ENCODE results near the gene CEP44.
"Not testable (repeated sequence)": the region's sequence is repeated elsewhere in the genome, so short reads cannot be mapped to it uniquely, and the experiment has no call there.

The CEP44 gene

DNA sequence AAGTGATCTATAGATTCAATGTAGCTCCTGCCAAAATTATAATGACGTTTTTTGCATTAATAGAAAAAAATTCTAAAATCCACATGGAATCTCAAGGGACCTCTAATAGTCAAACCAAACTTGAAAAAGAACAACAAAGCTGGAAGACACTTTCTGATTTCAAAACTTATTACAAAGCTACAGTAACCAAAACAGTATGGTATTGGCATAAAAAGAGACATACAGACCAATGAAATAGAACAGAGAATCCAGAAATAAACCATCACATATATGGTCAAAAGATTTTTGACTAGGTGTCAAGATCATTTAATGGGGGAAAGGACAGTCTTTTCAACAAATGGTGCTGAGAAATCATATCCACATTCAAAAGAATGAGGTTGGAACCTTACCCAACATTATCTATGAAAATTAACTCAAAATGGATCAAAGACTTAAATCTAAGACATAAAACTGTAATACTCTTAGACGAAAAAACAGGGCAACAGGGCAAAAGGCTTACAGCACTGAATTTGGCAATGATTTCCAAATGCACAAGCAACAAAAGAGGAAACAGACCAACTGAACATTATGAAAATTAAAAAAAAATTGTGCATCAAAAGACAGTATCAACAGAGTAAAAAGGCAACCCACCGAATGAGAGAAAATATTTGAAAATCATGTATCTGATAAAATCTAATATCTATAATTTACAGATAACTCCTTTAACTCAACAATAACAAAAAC lies 4.1 kb upstream of the CEP44 start:
- DNase-seq = no peak

DNA sequence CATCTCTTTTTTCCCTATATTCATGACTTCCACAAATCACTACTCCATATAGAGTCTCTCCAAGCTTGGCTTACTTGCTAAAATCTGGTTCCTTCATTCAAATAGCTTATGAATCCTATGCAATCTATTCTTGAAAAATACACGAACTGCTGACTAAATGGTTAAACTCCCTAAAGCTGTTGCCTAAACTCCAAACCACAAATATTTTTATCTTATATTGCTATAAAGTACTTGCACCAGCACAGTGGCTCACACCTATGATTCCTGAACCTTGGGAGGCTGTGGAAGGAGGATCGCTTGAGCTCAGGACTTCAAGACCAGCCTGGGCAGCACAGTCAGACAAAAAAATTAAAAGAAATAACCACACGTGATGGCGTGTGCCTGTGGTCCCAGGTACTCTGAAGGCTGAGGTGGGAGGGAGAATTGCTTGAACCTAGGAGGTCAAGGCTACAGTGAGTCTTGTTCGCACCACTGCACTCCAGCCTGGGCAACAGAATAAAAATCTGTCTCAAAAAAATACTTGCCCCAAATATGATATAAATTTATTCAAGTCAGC lies 2.5 kb upstream of the CEP44 start:
- DNase-seq = no peak

GRCh38 chr4:174281901-174282300 lies 1.8 kb upstream of the CEP44 start:
- DNase-seq = no peak

DNA sequence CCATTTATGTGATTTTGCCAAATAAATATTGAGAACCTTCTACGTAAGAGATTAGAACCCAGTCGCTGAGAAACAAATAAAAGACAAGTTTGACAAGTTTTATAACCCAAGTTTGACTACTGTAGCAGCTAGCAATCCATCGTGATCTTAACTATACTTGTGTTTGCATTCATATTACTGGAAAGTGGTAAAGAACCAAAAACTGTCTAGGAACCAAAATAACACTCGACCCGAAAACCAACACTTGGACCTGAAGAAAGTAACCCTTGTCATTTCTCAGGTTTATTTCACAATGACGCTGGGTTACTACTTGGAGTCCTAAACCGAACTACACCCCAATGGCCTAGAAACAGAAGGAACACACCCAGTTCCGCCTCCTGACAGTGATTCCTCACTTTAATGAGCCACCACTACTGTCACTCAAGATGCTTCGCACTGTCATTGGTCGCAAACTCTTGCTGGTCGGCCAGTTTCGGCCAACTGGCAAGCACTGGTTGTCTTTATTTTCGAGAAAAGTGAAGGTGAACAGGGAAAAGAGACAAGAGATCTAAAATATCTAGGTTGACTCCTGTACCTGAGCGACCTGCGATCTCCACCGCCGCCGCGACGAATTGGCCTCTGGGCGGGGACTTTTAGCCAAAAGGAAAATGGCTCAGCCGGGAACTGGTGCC lies 740 bp upstream of the CEP44 start:
- peak; percentile 89 for DNase-seq

DNA sequence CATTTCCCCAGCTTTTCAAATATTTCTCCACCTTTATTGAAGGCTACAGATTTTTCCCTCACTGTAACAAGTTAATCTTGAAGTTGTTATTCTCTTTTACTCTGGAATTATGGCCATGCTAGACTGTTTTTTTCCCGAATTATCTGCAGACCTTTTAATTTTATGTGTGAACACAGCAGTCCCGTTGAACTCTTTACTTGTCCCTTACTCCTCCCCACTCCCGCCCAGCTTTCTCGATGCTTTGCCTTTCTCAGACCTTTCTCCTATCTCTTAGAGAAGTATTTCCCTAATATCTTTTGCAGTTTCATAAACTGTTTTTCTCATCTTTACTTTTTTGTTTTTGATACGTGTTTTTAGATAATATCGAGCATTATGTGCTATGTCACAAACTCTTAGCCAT lies 776 bp downstream of the CEP44 start:
- DNase-seq = no peak

- DNase-seq = no peak
Observed at GRCh38 chr4:174286870-174287269, 3.2 kb downstream of the CEP44 start.

- no peak for DNase-seq
Observed at GRCh38 chr4:174292473-174292872, 8.8 kb downstream of the CEP44 start.

DNA sequence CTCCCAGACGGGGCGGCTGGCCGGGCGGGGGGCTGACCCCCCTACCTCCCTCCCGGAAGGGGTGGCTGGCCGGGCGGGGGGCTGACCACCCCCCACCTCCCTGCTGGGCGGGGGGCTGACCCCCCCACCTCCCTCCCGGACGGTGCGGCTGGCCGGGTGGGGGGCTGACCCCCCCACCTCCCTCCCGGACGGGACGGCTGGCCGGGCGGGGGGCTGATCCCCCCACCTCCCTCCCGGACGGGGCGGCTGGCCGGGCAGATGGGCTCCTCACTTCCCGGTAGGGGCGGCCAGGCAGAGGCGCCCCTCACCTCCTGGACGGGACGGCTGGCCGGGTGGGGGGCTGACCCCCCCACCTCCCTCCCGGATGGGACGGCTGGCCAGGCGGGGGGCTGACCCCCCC lies 10.9 kb downstream of the CEP44 start:
- DNase-seq = not testable (repeated sequence)

- not testable (repeated sequence) for DNase-seq
Observed at GRCh38 chr4:174295142-174295541, 11.4 kb downstream of the CEP44 start.

DNA sequence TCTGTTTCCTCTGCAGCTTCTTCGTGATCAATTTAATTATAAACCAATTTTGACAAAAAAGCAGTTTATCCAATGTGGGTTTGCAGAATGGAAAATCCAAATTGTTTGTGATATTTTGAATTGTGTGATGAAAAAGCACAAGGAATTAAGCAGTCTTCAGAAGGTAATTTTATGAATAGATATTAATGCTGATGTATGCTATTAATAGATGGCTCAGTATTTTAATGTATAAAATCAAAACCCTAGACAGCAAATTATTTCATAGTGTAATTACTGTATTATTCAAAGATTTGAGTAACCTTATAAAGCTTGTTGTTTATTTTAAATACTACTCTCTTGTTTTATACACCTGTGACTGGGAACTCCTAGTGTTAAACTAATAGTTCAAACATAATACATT lies 20.0 kb downstream of the CEP44 start:
- DNase-seq = no peak

DNA sequence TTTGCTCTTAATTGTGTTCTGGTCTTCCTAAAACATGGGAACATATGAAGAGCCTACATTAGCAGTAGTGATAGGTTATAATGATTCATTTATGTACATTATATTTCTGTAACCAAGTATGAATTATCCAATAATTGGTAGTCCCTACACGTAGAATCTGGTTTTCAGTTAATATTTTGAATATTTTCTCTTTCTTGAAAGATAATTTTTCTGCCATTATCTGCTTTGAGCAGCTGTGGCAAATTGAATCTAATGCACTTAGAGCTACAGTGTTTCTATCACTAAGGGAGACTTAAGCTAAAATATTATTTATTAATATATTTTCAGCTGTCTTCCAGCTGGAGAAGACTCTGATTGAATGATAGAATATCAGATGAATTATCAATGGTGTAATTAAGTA lies 21.0 kb downstream of the CEP44 start:
- no peak for DNase-seq

- no peak for DNase-seq
Observed at GRCh38 chr4:174305961-174306360, 22.2 kb downstream of the CEP44 start.

DNA sequence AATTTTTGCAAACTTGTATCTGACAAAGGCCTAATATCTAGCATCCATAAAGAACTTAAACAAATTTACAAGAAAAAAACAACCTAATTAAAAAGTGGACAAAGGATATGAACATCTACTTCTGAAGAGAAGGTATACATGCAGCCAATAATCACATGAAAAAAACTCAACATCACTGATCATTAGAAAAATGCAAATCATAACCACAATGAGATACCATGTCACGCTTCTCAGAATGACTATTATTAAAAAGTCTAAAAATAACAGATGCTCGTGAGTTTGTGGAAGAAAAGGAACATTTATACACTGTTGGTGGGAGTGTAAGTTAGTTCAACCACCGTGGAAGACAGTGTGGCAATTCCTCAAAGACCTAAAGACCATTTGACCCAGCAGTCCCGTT lies 24.0 kb downstream of the CEP44 start:
- DNase-seq = no peak

GRCh38 chr4:174312993-174313392 lies 29.3 kb downstream of the CEP44 start:
- DNase-seq = no peak

DNA sequence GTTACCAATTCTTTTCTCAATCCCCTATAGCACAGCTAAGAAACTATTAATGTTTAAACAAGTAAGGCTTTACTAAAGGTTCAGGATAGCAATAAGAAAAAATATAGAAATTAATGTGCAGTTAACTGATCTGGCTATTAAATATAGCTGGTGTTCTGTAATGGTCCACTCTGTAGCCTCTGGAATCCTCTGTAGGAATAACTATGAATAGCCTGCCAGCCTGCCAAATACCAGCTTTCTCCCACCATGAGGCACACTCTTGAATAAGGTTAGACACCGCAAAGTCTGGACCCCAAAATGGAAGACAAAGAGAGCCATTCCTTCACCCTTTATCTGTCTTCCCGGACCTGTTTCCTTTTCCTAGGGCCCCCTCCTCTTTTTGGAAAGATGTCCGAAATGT lies 30.6 kb downstream of the CEP44 start:
- no peak for DNase-seq

DNA sequence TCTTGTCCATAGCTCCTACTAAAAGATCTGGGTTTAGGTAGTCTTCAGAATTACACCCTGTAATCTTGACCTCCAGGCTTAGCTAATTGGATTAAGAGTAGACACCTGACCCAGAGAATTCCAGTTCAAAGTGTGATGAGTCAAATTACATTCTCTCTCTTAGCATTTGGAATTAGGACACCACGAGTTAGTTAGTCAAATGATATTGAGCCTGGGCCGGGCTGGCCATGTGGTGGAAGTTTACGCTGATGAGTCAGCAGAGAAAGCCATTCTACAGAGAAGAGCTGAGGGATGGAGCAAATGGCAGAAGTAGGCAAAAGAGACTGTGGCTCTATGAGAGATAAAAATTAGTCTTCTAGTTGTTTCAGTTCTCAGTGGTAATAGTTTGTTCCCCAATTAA lies 31.1 kb downstream of the CEP44 start:
- no peak for DNase-seq

DNA sequence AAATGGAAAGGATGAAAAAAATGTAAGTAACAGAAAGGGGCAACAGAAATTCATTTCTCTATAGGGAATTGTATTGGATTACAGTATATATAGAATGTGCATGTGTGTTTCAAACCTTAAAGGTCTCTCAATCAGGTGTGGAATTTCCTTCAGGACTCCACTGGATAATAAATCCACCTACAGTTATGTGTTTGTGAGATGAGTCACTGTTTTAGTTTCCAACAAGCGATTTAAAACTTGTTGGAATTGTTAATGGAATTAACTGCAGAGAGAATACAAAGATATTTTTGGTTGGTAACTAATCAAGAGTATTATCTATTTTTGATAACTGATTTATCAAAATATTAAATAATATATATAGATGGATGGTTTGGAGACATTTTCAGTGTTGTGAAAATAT lies 32.8 kb downstream of the CEP44 start:
- no peak for DNase-seq

GRCh38 chr4:174316954-174317353 lies 33.2 kb downstream of the CEP44 start:
- no peak for DNase-seq

DNA sequence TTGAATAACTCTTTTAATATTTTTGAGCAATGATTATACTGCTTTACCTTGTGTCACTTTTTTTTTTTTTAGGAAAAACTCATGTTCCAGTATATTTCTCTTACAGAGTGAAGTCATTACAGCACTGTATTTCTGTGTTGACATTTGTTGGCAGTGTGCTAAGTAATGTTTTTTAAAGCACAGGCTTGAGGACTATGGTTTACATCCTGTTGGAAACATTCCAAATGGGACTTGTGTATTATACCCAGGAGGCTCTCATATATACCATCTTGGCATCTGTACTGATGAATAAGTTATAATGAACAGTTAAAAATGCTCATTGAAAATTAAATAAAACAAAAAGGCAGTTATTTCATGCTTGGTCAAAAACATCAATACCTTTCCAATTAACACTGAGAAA lies 33.8 kb downstream of the CEP44 start:
- DNase-seq = no peak

DNA sequence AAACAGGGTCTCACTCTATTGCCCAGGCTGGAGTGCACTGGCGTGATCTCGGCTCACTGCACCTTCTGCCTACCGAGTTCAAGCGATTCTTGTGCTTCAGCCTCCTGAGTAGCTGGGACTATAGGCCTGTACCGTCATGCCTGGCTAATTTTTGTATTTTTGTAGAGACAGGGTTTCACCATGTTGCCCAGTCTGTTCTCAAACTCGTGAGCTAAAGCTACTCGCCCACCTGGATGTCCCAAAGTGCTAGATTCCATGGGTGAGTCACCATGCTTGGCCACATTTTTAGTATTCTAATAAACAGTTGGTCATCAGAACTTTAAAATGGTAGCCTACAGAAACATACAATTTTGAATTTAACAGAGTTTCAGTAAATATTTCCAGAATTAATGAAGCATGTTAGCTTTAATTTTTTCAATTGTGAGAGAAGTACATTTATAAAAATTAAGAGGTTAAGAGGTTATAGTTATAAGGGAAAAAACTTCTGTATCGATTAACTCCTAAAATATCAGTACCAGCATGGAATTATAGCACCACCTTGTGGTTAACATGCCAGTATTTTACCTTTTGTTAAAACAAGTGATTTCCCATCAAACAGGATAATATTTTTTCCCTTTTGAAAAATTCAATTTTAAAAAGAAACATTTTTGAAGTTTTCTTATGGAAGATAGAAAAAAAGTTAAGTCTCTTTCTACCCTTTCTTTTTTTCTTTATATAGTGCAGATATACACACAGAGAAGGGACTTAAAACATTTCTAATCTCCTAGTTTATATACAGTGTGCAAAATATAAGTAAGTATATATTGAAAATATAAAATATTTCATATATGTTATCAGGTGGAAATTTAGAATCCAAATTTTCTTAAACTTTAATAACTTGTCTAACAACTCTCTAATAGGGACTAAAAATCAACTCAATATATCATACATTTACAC lies 35.4 kb downstream of the CEP44 start:
- peak; percentile 50 for DNase-seq

- DNase-seq = no peak
Observed at GRCh38 chr4:174320494-174321199, 36.9 kb downstream of the CEP44 start.

DNA sequence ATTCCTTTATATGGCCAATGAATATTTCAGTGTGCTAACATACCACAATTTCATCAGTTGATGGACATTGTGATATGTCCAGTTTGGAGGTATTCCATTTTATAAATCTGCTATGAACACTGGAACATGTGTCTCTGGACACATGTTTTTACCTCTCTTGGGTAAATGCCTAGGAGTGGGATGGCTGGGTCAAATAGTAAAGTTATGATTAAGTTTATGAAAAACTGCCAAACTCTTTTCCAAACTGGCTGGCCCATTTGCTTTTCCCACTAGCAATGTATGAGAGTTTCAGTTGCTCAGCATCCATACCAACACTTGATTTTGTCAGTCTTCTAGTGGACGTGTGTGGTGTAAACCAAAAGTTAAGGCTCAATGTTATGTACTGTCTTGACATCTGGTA lies 40.5 kb downstream of the CEP44 start:
- DNase-seq = no peak

DNA sequence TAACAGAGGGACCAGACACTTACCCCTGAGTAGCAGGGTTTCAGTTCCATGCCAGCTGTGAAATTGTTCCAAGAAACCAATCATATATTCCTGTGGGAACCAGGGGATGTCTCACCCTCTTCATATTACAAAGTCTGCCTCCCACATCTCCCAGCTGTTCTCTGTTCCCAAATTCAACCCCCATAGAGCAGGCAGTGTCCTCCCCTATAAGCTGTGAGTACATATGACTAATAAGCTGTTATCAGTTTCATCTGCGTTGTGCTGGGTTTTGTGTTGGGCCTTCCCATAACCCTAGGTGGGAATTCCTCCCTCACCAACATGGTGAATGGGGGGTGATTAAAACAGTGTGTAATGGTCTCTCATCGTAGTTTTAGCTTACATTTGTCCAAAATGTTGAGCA lies 41.0 kb downstream of the CEP44 start:
- no peak for DNase-seq
